ENCODE measurements around the gene SLC22A23.

GRCh38 chr6:3261518-3261820, 195.4 kb downstream of the SLC22A23 start:
- TF ChIP-seq ZBTB7A (IDR thresholded peaks at IDR 0.05; ENCODE audit: low read depth) (no peak), MAX (IDR thresholded peaks at IDR 0.05) (no peak), CEBPB (IDR thresholded peaks at IDR 0.05) (no peak), RAD21 (IDR thresholded peaks at IDR 0.05; ENCODE audit: low read depth) (no peak), YY1 (IDR thresholded peaks at IDR 0.05; ENCODE audit: low read depth) (no peak), REST (IDR thresholded peaks at IDR 0.05; ENCODE audit: low read depth) (no peak), TCF12 (IDR thresholded peaks at IDR 0.05; ENCODE audit: low read depth) (no peak), TAF1 (IDR thresholded peaks at IDR 0.05; ENCODE audit: low read depth) (no peak), EP300 (IDR thresholded peaks at IDR 0.05; ENCODE audit: borderline replicate concordance) (no peak), FOXM1 (IDR thresholded peaks at IDR 0.05; ENCODE audit: borderline replicate concordance, low read depth) (no peak), USF1 (IDR thresholded peaks at IDR 0.05) (no peak), EGR1 (IDR thresholded peaks at IDR 0.05) (no peak)
